ENCODE measurements around the gene SLC35B2. TPM values are rescaled to one million over a fixed set of nuclear protein-coding genes. Genes with fewer than 3 reads are reported as not detected.

The SLC35B2 gene
- total and polyA plus RNA-seq, 9 of the 15 experiments (the other 6 are each of a cell fraction or from before 2014, with no cell fraction given), result 14.5 to 59.1 (median 47.1) TPM

GRCh38 chr6:44221291-44221960, 35.9 kb downstream of the SLC35B2 start (continued):
- TF ChIP-seq ZBTB26 (CRISPR knock-in tag; IDR thresholded peaks at IDR 0.05) (0 out of 2 replicates have a peak, but pooled peaks have one; percentile 40), KLF16 (IDR thresholded peaks at IDR 0.05) (0 out of 2 replicates have a peak, but pooled peaks have one; percentile 16), ZFP36 (IDR thresholded peaks at IDR 0.05; ENCODE audit: low read depth, low read length, partially characterized antibody) (peak; percentile 25), JUND (IDR thresholded peaks at IDR 0.05; ENCODE audit: borderline replicate concordance, low read depth, low read length) (0 out of 2 replicates have a peak, but pooled peaks have one; percentile 21), JUND (tag; IDR thresholded peaks at IDR 0.05; ENCODE audit: borderline replicate concordance, low read depth, low read length) (peak; percentile 42; the same call in 1 of the 3 replicates), LARP7 (IDR thresholded peaks at IDR 0.05) (no peak), MTF1 (CRISPR knock-in tag; IDR thresholded peaks at IDR 0.05; ENCODE audit: borderline replicate concordance) (no peak), SREBF2 (CRISPR knock-in tag; IDR thresholded peaks at IDR 0.05) (no peak), MITF (IDR thresholded peaks at IDR 0.05) (no peak), TCF7 (IDR thresholded peaks at IDR 0.05; ENCODE audit: borderline replicate concordance) (no peak), BRF1 (IDR thresholded peaks at IDR 0.05; ENCODE audit: borderline replicate concordance, extremely low read depth, insufficient read length) (no peak), MYC (IDR thresholded peaks at IDR 0.05; ENCODE audit: low read depth, low read length) (peak; percentile 61), MYC (CRISPR knock-in tag; IDR thresholded peaks at IDR 0.05; ENCODE audit: borderline replicate concordance, low read depth) (no peak), ZNF347 (CRISPR knock-in tag; IDR thresholded peaks at IDR 0.05; ENCODE audit: low read depth) (no peak), NCOA2 (IDR thresholded peaks at IDR 0.05; ENCODE audit: partially characterized antibody in 2 of 2) (no peak), ZNF354B (CRISPR knock-in tag; IDR thresholded peaks at IDR 0.05) (no peak), ARID2 (IDR thresholded peaks at IDR 0.05) (no peak), SMARCC2 (IDR thresholded peaks at IDR 0.05; ENCODE audit: low read depth) (no peak), THRB (CRISPR knock-in tag; conservative IDR thresholded peaks at IDR 0.05) (no peak), THRA (IDR thresholded peaks at IDR 0.05) (no peak), RFX1 (IDR thresholded peaks at IDR 0.05) (no peak), ZNF212 (CRISPR knock-in tag; IDR thresholded peaks at IDR 0.05) (no peak), ZNF583 (CRISPR knock-in tag; IDR thresholded peaks at IDR 0.05) (no peak), ZNF140 (CRISPR knock-in tag; IDR thresholded peaks at IDR 0.05) (no peak), PHB (CRISPR knock-in tag; IDR thresholded peaks at IDR 0.05) (no peak)

Measured in K562 (cell line).